Spleen (tissue), 11 donors: Measurements from ENCODE around the gene SPDYE4. TPM values are rescaled to one million over a fixed set of nuclear protein-coding genes. Genes with fewer than 3 reads are reported as not detected.

Experiments used
- DNase-seq: peaks from one replicate; pipeline ENCODE4 v3.0.0-alpha.2; 2020
- H3K27ac ChIP-seq, 8 donors: fragments of 200-600 bp; sonication (generic) in 7 of 8; 1 replicate in 4 of 8; 2 replicates in 4 of 8; pipeline versions ENCODE4 v1.5.0 to v1.8.0; 2016 to 2021; ENCODE audit warnings: inconsistent platforms in 4 of 8, mild to moderate bottlenecking in 4 of 8, moderate library complexity in 1 of 8
- H3K27me3 ChIP-seq, 7 donors: fragments of 200-600 bp; sonication (generic) in 6 of 7; replicated peaks in 1 of 7; 1 replicate in 4 of 7; 2 replicates in 3 of 7; pipeline versions ENCODE4 v1.5.0 to v1.8.0; 2016 to 2021; ENCODE audit warnings: inconsistent platforms in 3 of 7, mild to moderate bottlenecking in 1 of 7
- H3K36me3 ChIP-seq, 6 donors: fragments of 200-600 bp; sonication (generic) in 5 of 6; 1 replicate in 4 of 6; 2 replicates in 2 of 6; pipeline versions ENCODE4 v1.5.0 to v1.8.0; 2016 to 2021; ENCODE audit warnings: inconsistent platforms in 2 of 6
- H3K4me1 ChIP-seq, 6 donors: fragments of 200-600 bp; sonication (generic) in 5 of 6; 1 replicate in 3 of 6; 2 replicates in 3 of 6; pipeline versions ENCODE4 v1.5.0 to v1.8.0; 2016 to 2021; ENCODE audit warnings: inconsistent platforms in 3 of 6
- H3K4me3 ChIP-seq, 8 donors: fragments of 200-600 bp; sonication (generic) in 7 of 8; 1 replicate in 4 of 8; 2 replicates in 4 of 8; pipeline versions ENCODE4 v1.5.0 to v1.8.0; 2016 to 2021; ENCODE audit warnings: inconsistent platforms in 4 of 8, mild to moderate bottlenecking in 4 of 8, moderate library complexity in 2 of 8
- H3K9me3 ChIP-seq, 8 donors: fragments of 200-600 bp; sonication (generic) in 7 of 8; 1 replicate in 4 of 8; 2 replicates in 4 of 8; pipeline versions ENCODE4 v1.5.0 to v1.8.0; 2016 to 2021; ENCODE audit warnings: inconsistent platforms in 4 of 8
- POLR2A ChIP-seq, 3 donors: fragments of 450-650 bp; IDR thresholded peaks; one replicate each; pipeline ENCODE4 v1.5.1; 2017; ENCODE audit warnings: antibody characterized with exemption in 3 of 3, mild to moderate bottlenecking in 1 of 3
- POLR2AphosphoS5 ChIP-seq, 3 donors: sonication (generic); formaldehyde crosslinking; IDR thresholded peaks; one replicate each; pipeline ENCODE4 v1.5.1; 2017; ENCODE audit warnings: antibody characterized with exemption in 3 of 3
- WGBS, 5 donors: extraction: QIAGEN DNeasy Blood & Tissue Kit in 3 of 5; methylation state at CpG; one replicate each; pipeline versions ENCODE4 v1.1.5 to v1.1.7; 2013 to 2018; 5-methylcytosine and 5-hydroxymethylcytosine counted together
- intact Hi-C: fragments of 100-400 bp; cut with DNase I; formaldehyde crosslinking; loops from one replicate; pipeline ENCODE4 v1.15.0; 2023; ENCODE audit warnings: low total_unique reads
- polyA plus RNA-seq, 3 donors: library from polyadenylated mRNA; stranded (reverse); fragments of 200-250 nt; gene quantifications; one replicate each; pipeline ENCODE4 v1.2.1, GENCODE V29; 2013
- total RNA-seq, 7 donors: library from RNA; depleted of rRNA in 3 of 7; stranded (reverse); fragments of >200 nt in 3 of 7; fragmentation: NEBNext Ultra II Directional in 4 of 7; extraction: Animal tissue kit (Norgen Biotek cat#: 25700) in 4 of 7; gene quantifications; one replicate each; pipeline versions ENCODE4 v1.1.0 to v1.2.1, GENCODE V29; 2016 to 2021
- TF ChIP-seq, protein P1 (sequence below), 11 experiments: fragments of 200-600 bp in 7 of 11; fragments of 450-650 bp in 4 of 11; sonication (generic) in 4 of 11; IDR thresholded peaks in 8 of 11; conservative IDR thresholded peaks in 3 of 11; 1 replicate in 7 of 11; 2 replicates in 4 of 11; pipeline versions ENCODE4 v1.4.0 to v1.8.0; 2016 to 2021; ENCODE audit warnings: antibody characterized with exemption in 11 of 11, inconsistent platforms in 4 of 11, mild to moderate bottlenecking in 1 of 11
- donor health status: healthy with polysubstance abuse.
- donor health status: DM: no; HTN: no; CAD: no; lungs with moderate emphysema.
- donor health status: DM: no; HTN: no; CAD: no.
- donor health status: Bipolar disorder and iron deficiency.
- donor health status: healthy.
- donor health status: DM: no; HTN: no; CAD: no.
- donor health status: DM: yes; HTN: yes; CAD: no.

Gene SPDYE4
- total and polyA plus RNA-seq, 10 donors = not detected

GRCh38 chr17:8791910-8792270, 33.5 kb upstream of the SPDYE4 start:
- H3K4me3 ChIP-seq = no peak overlapping the region
- H3K9me3 ChIP-seq = peaks cover 0 to 14% (median 10%) of the 10 kb centered on the region in 8 donors
- no peak for DNase-seq
- intact Hi-C loops = no loop called here
- 79 to 100% (median 94%) methylated on average over 2 of the region's 2 CpGs for WGBS, 5 donors
- H3K27ac ChIP-seq = peak overlapping the region in 3 of 8 donors; percentile 4 to 46 (median 44)
- peaks cover 0 to 16% (median 6%) of the 10 kb centered on the region in 6 donors for H3K4me1 ChIP-seq
- peaks cover 0 to 3% (median 0%) of the 10 kb centered on the region in 7 donors for H3K27me3 ChIP-seq
- no peaks in the 10 kb centered on the region for H3K36me3 ChIP-seq
- TF ChIP-seq, protein P1, sequence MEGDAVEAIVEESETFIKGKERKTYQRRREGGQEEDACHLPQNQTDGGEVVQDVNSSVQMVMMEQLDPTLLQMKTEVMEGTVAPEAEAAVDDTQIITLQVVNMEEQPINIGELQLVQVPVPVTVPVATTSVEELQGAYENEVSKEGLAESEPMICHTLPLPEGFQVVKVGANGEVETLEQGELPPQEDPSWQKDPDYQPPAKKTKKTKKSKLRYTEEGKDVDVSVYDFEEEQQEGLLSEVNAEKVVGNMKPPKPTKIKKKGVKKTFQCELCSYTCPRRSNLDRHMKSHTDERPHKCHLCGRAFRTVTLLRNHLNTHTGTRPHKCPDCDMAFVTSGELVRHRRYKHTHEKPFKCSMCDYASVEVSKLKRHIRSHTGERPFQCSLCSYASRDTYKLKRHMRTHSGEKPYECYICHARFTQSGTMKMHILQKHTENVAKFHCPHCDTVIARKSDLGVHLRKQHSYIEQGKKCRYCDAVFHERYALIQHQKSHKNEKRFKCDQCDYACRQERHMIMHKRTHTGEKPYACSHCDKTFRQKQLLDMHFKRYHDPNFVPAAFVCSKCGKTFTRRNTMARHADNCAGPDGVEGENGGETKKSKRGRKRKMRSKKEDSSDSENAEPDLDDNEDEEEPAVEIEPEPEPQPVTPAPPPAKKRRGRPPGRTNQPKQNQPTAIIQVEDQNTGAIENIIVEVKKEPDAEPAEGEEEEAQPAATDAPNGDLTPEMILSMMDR (IDR thresholded peaks at IDR 0.05 in 8 of 11, conservative IDR thresholded peaks at IDR 0.05 in 3 of 11) = no peak
- no peak for TF ChIP-seq POLR2A (IDR thresholded peaks at IDR 0.05)
- no peak for TF ChIP-seq POLR2AphosphoS5 (IDR thresholded peaks at IDR 0.05)

- no peak overlapping the region for H3K27ac ChIP-seq
- H3K36me3 ChIP-seq = no peaks in the 10 kb centered on the region
- TF ChIP-seq POLR2A (IDR thresholded peaks at IDR 0.05) = no peak
- TF ChIP-seq POLR2AphosphoS5 (IDR thresholded peaks at IDR 0.05) = no peak
- TF ChIP-seq, protein P1 (IDR thresholded peaks at IDR 0.05 in 8 of 11, conservative IDR thresholded peaks at IDR 0.05 in 3 of 11) = no peak
- no peak for DNase-seq
- no peak overlapping the region for H3K4me3 ChIP-seq
- intact Hi-C loops = no loop called here
- peaks cover 0 to 3% (median 0%) of the 10 kb centered on the region in 7 donors for H3K27me3 ChIP-seq
- peaks cover 0 to 16% (median 6%) of the 10 kb centered on the region in 6 donors for H3K4me1 ChIP-seq
- 68 to 89% (median 87%) methylated on average over 4 of the region's 4 CpGs for WGBS, 5 donors
- peaks cover 0 to 14% (median 10%) of the 10 kb centered on the region in 8 donors for H3K9me3 ChIP-seq
These were observed 33.0 kb upstream of the SPDYE4 start for GRCh38 chr17:8791248-8791909.

DNA sequence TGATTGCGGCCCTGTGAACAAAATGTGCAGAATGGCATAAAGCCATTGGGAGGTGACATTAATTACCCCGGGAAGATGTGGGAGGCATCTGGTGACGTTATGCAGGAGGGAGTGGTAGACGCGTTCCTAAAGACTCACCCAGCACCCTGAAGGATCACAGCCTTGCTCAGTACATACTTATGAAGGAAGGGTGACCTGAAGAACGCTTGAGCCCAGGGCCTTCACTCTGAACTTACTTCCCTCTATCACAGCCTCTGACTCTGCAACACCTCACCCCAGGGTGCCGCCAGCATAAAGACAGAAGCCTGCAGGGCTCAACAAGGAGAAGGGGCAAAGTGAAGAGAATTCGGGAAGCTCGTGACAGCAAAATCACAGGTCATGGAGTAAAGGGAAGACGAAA, 31.4 kb upstream of the SPDYE4 start:
- Histone ChIP-seq H3K4me3 (no peak overlapping the region), H3K36me3 (no peaks in the 10 kb centered on the region), H3K4me1 (peaks cover 0 to 21% (median 9%) of the 10 kb centered on the region in 6 donors), H3K9me3 (peaks cover 0 to 14% (median 10%) of the 10 kb centered on the region in 8 donors), H3K27ac (no peak overlapping the region), H3K27me3 (peaks cover 0 to 10% (median 0%) of the 10 kb centered on the region in 7 donors)
- intact Hi-C loops = no loop called here
- TF ChIP-seq POLR2A (IDR thresholded peaks at IDR 0.05) = no peak
- TF ChIP-seq POLR2AphosphoS5 (IDR thresholded peaks at IDR 0.05) = no peak
- TF ChIP-seq, protein P1 (IDR thresholded peaks at IDR 0.05 in 8 of 11, conservative IDR thresholded peaks at IDR 0.05 in 3 of 11) = no peak
- 64 to 80% (median 67%) methylated on average over 10 of the region's 10 CpGs for WGBS, 5 donors
- DNase-seq = no peak

DNA sequence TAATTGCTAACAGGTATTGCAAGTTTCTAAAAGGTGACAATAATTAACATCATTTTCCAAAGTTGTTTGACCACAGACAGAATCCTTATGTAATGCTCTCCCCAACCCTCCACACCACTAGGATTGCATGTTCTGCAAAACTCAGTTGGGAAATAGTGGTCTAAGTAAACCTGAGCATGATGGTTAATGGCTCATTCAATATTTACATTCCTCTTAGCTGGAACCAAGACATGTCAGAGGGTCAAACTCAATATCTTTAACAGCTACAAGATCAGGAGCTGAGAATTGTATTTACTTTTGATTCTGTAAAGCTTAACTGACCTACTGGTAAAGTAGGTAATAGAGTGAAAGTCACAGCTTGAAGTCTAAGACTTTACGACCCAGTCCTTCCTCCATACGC, 30.7 kb upstream of the SPDYE4 start:
- DNase-seq = no peak

More for the DNA sequence above, 30.7 kb upstream of the SPDYE4 start:
- TF ChIP-seq, protein P1 (IDR thresholded peaks at IDR 0.05 in 8 of 11, conservative IDR thresholded peaks at IDR 0.05 in 3 of 11) = no peak
- TF ChIP-seq POLR2AphosphoS5 (IDR thresholded peaks at IDR 0.05) (no peak), POLR2A (IDR thresholded peaks at IDR 0.05) (no peak)
- intact Hi-C loops = no loop called here
- Histone ChIP-seq H3K36me3 (no peaks in the 10 kb centered on the region), H3K9me3 (peaks cover 0 to 14% (median 10%) of the 10 kb centered on the region in 8 donors), H3K4me1 (peaks cover 0 to 14% (median 5%) of the 10 kb centered on the region in 6 donors), H3K4me3 (no peak overlapping the region), H3K27ac (no peak overlapping the region), H3K27me3 (peaks cover 0 to 10% (median 0%) of the 10 kb centered on the region in 7 donors)
- WGBS, 5 donors = 78 to 95% (median 88%) methylated on average over 2 of the region's 2 CpGs
